GM19193 (cell line): ENCODE results near the gene UPF2.

Experiments
- POLR2A ChIP-seq: IDR thresholded peaks from 4 replicates; pipeline ENCODE4 v1.6.1; 2011; ENCODE audit not compliant: insufficient read depth, insufficient read length; ENCODE audit errors: extremely low read depth

Gene UPF2

GRCh38 chr10:12010353-12010752 lies 32.3 kb downstream of the UPF2 start:
- TF ChIP-seq POLR2A: no peak

- no peak for TF ChIP-seq POLR2A
Measured at GRCh38 chr10:12006671-12007070, 35.9 kb downstream of the UPF2 start.

- no peak for TF ChIP-seq POLR2A
Measured at GRCh38 chr10:11993834-11994468, 48.7 kb downstream of the UPF2 start.

GRCh38 chr10:11988924-11989323 lies 53.7 kb downstream of the UPF2 start:
- no peak for TF ChIP-seq POLR2A

GRCh38 chr10:11986593-11987216 lies 55.9 kb downstream of the UPF2 start:
- TF ChIP-seq POLR2A: no peak

GRCh38 chr10:11982253-11982652 lies 60.4 kb downstream of the UPF2 start:
- no peak for TF ChIP-seq POLR2A

- no peak for TF ChIP-seq POLR2A
Measured at GRCh38 chr10:11975795-11976194, 66.8 kb downstream of the UPF2 start.

GRCh38 chr10:11962176-11962575 lies 80.4 kb downstream of the UPF2 start:
- no peak for TF ChIP-seq POLR2A

- TF ChIP-seq POLR2A: no peak
Measured at GRCh38 chr10:11961771-11962170, 80.8 kb downstream of the UPF2 start.

GRCh38 chr10:11959966-11960365 lies 82.6 kb downstream of the UPF2 start:
- no peak for TF ChIP-seq POLR2A

- TF ChIP-seq POLR2A: no peak
Measured at GRCh38 chr10:11958956-11959355, 83.7 kb downstream of the UPF2 start.

- no peak for TF ChIP-seq POLR2A
Measured at GRCh38 chr10:11951695-11952094, 90.9 kb downstream of the UPF2 start.

- TF ChIP-seq POLR2A: no peak
Measured at GRCh38 chr10:11950325-11951018, 92.1 kb downstream of the UPF2 start.

- no peak for TF ChIP-seq POLR2A
Measured at GRCh38 chr10:11949152-11949551, 93.5 kb downstream of the UPF2 start.

GRCh38 chr10:11946652-11947051 lies 96.0 kb downstream of the UPF2 start:
- no peak for TF ChIP-seq POLR2A

GRCh38 chr10:11936389-11937152 lies 106.0 kb downstream of the UPF2 start:
- TF ChIP-seq POLR2A: no peak

GRCh38 chr10:11934262-11934661 lies 108.3 kb downstream of the UPF2 start:
- TF ChIP-seq POLR2A: no peak
